22Rv1 (cell line): ENCODE measurements around the gene MEGF11.

Experiments used
- H3K27ac ChIP-seq: fragments of 450-650 bp; 2 replicates; pipeline ENCODE4 v1.5.1; 2017
- CTCF ChIP-seq: fragments of 450-650 bp; IDR thresholded peaks from 2 replicates; pipeline ENCODE4 v1.5.1; 2017; ENCODE audit warnings: mild to moderate bottlenecking
- ZFX ChIP-seq: fragments of 450-650 bp; IDR thresholded peaks from 2 replicates; pipeline ENCODE4 v1.6.1; 2017; ENCODE audit warnings: antibody characterized with exemption, borderline replicate concordance

The MEGF11 gene

GRCh38 chr15:65986416-65986815 is 267.1 kb downstream of the MEGF11 start:
- no peak overlapping the region for H3K27ac ChIP-seq
- TF ChIP-seq ZFX (no peak), CTCF (no peak)

GRCh38 chr15:65985387-65985786 is 268.2 kb downstream of the MEGF11 start:
- no peak overlapping the region for H3K27ac ChIP-seq
- TF ChIP-seq CTCF = no peak
- TF ChIP-seq ZFX = no peak

- no peak overlapping the region for H3K27ac ChIP-seq
- TF ChIP-seq CTCF (no peak), ZFX (no peak)
Measured at GRCh38 chr15:65982627-65983322, 270.8 kb downstream of the MEGF11 start.

- TF ChIP-seq ZFX (no peak), CTCF (peak; percentile 26)
Measured at GRCh38 chr15:65981837-65982626, 271.5 kb downstream of the MEGF11 start.

GRCh38 chr15:65980824-65981456 is 272.6 kb downstream of the MEGF11 start:
- TF ChIP-seq ZFX (no peak), CTCF (peak; percentile 69)

More at GRCh38 chr15:65981837-65982626, 271.5 kb downstream of the MEGF11 start:
- H3K27ac ChIP-seq = no peak overlapping the region

GRCh38 chr15:65979837-65980236 is 273.7 kb downstream of the MEGF11 start:
- TF ChIP-seq CTCF (no peak), ZFX (no peak)
- no peak overlapping the region for H3K27ac ChIP-seq

More at GRCh38 chr15:65980824-65981456, 272.6 kb downstream of the MEGF11 start:
- no peak overlapping the region for H3K27ac ChIP-seq

GRCh38 chr15:65979316-65979715 is 274.2 kb downstream of the MEGF11 start:
- no peak overlapping the region for H3K27ac ChIP-seq
- TF ChIP-seq CTCF (no peak), ZFX (no peak)
